ENCODE results near the gene WDCP.

Gene WDCP

DNA sequence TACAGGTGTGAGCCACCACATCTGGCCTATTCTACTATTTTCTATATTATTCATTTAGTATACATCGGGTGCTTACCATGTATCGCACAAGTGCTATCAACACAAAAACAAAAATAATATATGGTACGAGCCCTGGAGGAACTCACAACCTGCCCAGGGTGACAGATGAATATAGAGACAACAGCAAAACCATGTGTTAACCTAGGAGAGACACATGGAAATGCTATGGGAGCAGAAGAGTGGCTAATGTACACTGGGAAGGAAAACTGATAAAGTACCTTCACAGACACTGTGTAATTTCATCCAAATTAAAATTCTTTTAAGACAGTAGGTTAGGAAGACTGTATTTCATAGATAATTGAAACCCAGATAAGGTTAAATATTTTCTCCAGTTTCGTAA, 25.1 kb upstream of the WDCP start:
- CTCF ChIA-PET, result no interaction called here
- no peak for DNase-seq (ENCODE audit: extremely low spot score)
- POLR2A ChIA-PET, result no interaction called here
- TF ChIP-seq, protein P1, sequence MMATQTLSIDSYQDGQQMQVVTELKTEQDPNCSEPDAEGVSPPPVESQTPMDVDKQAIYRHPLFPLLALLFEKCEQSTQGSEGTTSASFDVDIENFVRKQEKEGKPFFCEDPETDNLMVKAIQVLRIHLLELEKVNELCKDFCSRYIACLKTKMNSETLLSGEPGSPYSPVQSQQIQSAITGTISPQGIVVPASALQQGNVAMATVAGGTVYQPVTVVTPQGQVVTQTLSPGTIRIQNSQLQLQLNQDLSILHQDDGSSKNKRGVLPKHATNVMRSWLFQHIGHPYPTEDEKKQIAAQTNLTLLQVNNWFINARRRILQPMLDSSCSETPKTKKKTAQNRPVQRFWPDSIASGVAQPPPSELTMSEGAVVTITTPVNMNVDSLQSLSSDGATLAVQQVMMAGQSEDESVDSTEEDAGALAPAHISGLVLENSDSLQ (IDR thresholded peaks at IDR 0.05), result no peak
- TF ChIP-seq TARDBP (IDR thresholded peaks at IDR 0.05), result no peak
- no peak for TF ChIP-seq FOXK2 (IDR thresholded peaks at IDR 0.05)
- TF ChIP-seq NFRKB (IDR thresholded peaks at IDR 0.05), result no peak
- no peak for TF ChIP-seq ZNF384 (IDR thresholded peaks at IDR 0.05)
- TF ChIP-seq ARNT (IDR thresholded peaks at IDR 0.05), result no peak
- TF ChIP-seq ELF4 (IDR thresholded peaks at IDR 0.05), result no peak
- TF ChIP-seq LEF1 (IDR thresholded peaks at IDR 0.05; ENCODE audit: borderline replicate concordance), result no peak
- TF ChIP-seq CTBP1 (IDR thresholded peaks at IDR 0.05; ENCODE audit: borderline replicate concordance), result no peak
- TF ChIP-seq BHLHE40 (IDR thresholded peaks at IDR 0.05; ENCODE audit: borderline replicate concordance), result no peak
- TF ChIP-seq SUZ12 (IDR thresholded peaks at IDR 0.05), result no peak
- TF ChIP-seq L3MBTL2 (conservative IDR thresholded peaks at IDR 0.05), result no peak
- TF ChIP-seq HDGF (IDR thresholded peaks at IDR 0.05; ENCODE audit: borderline replicate concordance), result no peak
- TF ChIP-seq FOXA1 (IDR thresholded peaks at IDR 0.05), result no peak
- TF ChIP-seq SP1 (IDR thresholded peaks at IDR 0.05), result no peak
- TF ChIP-seq FOXM1 (IDR thresholded peaks at IDR 0.05; ENCODE audit: borderline replicate concordance), result no peak

DNA sequence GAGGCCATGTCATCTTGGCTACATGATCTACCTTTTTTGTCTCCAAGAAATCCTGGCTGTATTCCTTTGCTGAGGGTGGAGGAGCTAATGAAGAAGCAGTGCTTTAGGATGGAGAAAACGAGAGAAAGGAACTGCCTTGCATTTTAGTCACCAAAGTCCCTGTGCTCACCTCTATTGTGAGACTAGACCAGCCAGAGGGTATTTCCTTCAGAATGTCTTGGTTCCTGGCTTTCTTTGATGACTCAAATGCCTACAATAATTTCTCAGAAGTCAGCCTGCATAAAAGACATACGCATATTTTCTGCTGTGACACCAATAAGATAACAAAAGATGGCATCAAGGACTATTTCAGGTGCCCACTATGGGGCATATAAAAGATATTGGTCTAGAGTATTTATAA, 18.1 kb upstream of the WDCP start:
- POLR2A ChIA-PET, result interaction anchor here (3.1 to 3.4 kb wide), 2 partner anchors 11 to 18 kb away, joined by 13 to 16 read pairs; partner anchors contain the start of genes SF3B6 and WDCP
- CTCF ChIA-PET, result interaction anchor here (0.7 kb wide), 1 partner anchor 285 kb away, joined by 3 read pairs; no protein-coding TSS in a partner anchor
- no peak for TF ChIP-seq FOXA1 (IDR thresholded peaks at IDR 0.05)
- no peak for TF ChIP-seq L3MBTL2 (conservative IDR thresholded peaks at IDR 0.05)
- TF ChIP-seq HDGF (IDR thresholded peaks at IDR 0.05; ENCODE audit: borderline replicate concordance), result no peak
- TF ChIP-seq TARDBP (IDR thresholded peaks at IDR 0.05), result no peak
- TF ChIP-seq LEF1 (IDR thresholded peaks at IDR 0.05; ENCODE audit: borderline replicate concordance), result no peak
- no peak for TF ChIP-seq FOXK2 (IDR thresholded peaks at IDR 0.05)
- TF ChIP-seq ZNF384 (IDR thresholded peaks at IDR 0.05), result no peak
- TF ChIP-seq FOXM1 (IDR thresholded peaks at IDR 0.05; ENCODE audit: borderline replicate concordance), result no peak
- TF ChIP-seq SUZ12 (IDR thresholded peaks at IDR 0.05), result no peak
- TF ChIP-seq, protein P1 (IDR thresholded peaks at IDR 0.05), result no peak
- TF ChIP-seq BHLHE40 (IDR thresholded peaks at IDR 0.05; ENCODE audit: borderline replicate concordance), result no peak
- DNase-seq (ENCODE audit: extremely low spot score), result no peak

DNA sequence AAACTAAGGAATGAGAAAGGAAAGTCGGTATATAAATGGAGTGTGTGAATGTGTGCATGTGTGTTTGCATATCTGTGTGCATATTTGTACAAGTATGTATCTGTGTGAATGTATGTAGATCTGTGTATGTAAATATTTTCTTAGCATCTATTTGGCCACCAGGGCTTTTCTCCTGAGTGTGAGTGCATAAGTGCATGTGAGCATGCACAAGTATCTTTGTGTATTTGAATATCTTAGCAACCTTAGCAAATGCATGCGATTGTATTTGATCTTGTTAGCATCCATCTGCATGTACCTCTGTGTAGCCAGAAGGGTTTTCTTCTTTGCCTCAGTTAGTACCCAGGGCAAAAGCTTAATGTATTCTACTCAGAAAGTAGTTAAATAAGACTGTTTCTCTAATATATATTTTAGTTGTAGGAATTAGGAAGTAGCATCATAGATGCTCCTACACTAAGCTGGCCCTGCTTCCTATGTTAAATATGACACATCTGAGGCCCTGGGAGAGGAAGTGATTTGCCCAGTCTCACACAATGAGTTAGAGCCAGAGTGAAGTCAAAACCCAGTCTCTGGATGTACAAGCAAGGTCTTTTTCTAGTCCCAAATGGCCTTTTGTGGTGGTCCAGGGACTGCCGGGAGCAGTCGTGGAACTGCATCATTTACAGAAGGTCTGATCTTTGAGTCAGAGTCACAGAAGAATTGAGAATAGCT, 11.5 kb upstream of the WDCP start:
- ChIA-PET CTCF (interaction anchor here (1.7 kb wide), 1 partner anchor 131 kb away, joined by 5 read pairs; the partner anchor contains the start of gene ATAD2B), POLR2A (interaction anchor here (2.0 kb wide), 1 partner anchor 11 kb away, joined by 9 read pairs; the partner anchor contains the start of gene WDCP)
- no peak for TF ChIP-seq ARNT (IDR thresholded peaks at IDR 0.05)
- no peak for TF ChIP-seq SP1 (IDR thresholded peaks at IDR 0.05)
- TF ChIP-seq, protein P1 (IDR thresholded peaks at IDR 0.05), result no peak
- no peak for TF ChIP-seq ELF4 (IDR thresholded peaks at IDR 0.05)
- no peak for TF ChIP-seq FOXA1 (IDR thresholded peaks at IDR 0.05)
- TF ChIP-seq LEF1 (IDR thresholded peaks at IDR 0.05; ENCODE audit: borderline replicate concordance), result no peak
- no peak for TF ChIP-seq L3MBTL2 (conservative IDR thresholded peaks at IDR 0.05)
- TF ChIP-seq FOXM1 (IDR thresholded peaks at IDR 0.05; ENCODE audit: borderline replicate concordance), result no peak
- TF ChIP-seq HDGF (IDR thresholded peaks at IDR 0.05; ENCODE audit: borderline replicate concordance), result no peak
- no peak for TF ChIP-seq CTBP1 (IDR thresholded peaks at IDR 0.05; ENCODE audit: borderline replicate concordance)
- no peak for TF ChIP-seq TARDBP (IDR thresholded peaks at IDR 0.05)
- TF ChIP-seq FOXK2 (IDR thresholded peaks at IDR 0.05), result no peak
- no peak for TF ChIP-seq NFRKB (IDR thresholded peaks at IDR 0.05)
- DNase-seq (ENCODE audit: extremely low spot score), result no peak

DNA sequence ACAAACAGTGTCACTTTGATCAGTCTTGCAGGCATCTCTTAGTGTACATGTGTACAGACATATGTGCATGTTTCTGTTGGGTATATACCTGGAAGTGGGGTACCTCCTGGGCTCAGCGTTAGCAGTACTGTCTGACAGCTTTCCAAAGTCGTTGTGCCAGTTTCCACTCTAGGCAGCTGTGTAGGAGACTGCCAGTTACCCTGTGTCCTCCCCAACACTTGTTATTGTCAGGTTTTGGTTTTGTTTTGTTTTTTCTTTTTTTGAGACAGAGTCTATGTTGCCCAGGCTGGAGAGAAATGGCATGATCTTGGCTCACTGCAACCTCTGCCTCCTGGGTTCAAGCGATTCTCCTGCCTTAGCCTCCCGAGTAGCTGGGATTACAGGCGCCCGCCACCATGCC, 8.6 kb upstream of the WDCP start:
- ChIA-PET CTCF (no interaction called here), POLR2A (interaction anchor here (1.1 kb wide), 1 partner anchor 20 kb away, joined by 5 read pairs; the partner anchor contains the start of gene SF3B6)
- TF ChIP-seq SP1 (IDR thresholded peaks at IDR 0.05), result no peak
- no peak for TF ChIP-seq TARDBP (IDR thresholded peaks at IDR 0.05)
- no peak for TF ChIP-seq NFRKB (IDR thresholded peaks at IDR 0.05)
- TF ChIP-seq ARNT (IDR thresholded peaks at IDR 0.05), result no peak
- no peak for TF ChIP-seq HDGF (IDR thresholded peaks at IDR 0.05; ENCODE audit: borderline replicate concordance)
- no peak for TF ChIP-seq ELF4 (IDR thresholded peaks at IDR 0.05)
- no peak for TF ChIP-seq FOXA1 (IDR thresholded peaks at IDR 0.05)
- no peak for TF ChIP-seq L3MBTL2 (conservative IDR thresholded peaks at IDR 0.05)
- TF ChIP-seq FOXM1 (IDR thresholded peaks at IDR 0.05; ENCODE audit: borderline replicate concordance), result no peak
- TF ChIP-seq, protein P1 (IDR thresholded peaks at IDR 0.05), result no peak
- no peak for TF ChIP-seq FOXK2 (IDR thresholded peaks at IDR 0.05)
- TF ChIP-seq BHLHE40 (IDR thresholded peaks at IDR 0.05; ENCODE audit: borderline replicate concordance), result no peak
- no peak for TF ChIP-seq SUZ12 (IDR thresholded peaks at IDR 0.05)
- TF ChIP-seq LEF1 (IDR thresholded peaks at IDR 0.05; ENCODE audit: borderline replicate concordance), result no peak
- TF ChIP-seq ZNF384 (IDR thresholded peaks at IDR 0.05), result no peak
- no peak for TF ChIP-seq CTBP1 (IDR thresholded peaks at IDR 0.05; ENCODE audit: borderline replicate concordance)
- DNase-seq (ENCODE audit: extremely low spot score), result no peak
